DMS79 treated with DMSO at 0.1 percent for 48 hours (cell line): ENCODE results near the gene NTM.

ENCODE experiments used
- DNase-seq: peaks from one replicate; lab custom pipeline; 2025; lab: John Stamatoyannopoulos, UW

NTM gene

GRCh38 chr11:131770801-131771200 is 400.4 kb downstream of the NTM start:
- no peak for DNase-seq

- no peak for DNase-seq
These were observed 401.1 kb downstream of the NTM start for GRCh38 chr11:131771471-131771870.

GRCh38 chr11:131773626-131774025 is 403.2 kb downstream of the NTM start:
- no peak for DNase-seq

- no peak for DNase-seq
These were observed 405.8 kb downstream of the NTM start for GRCh38 chr11:131776211-131776610.

GRCh38 chr11:131785801-131786200 is 415.4 kb downstream of the NTM start:
- no peak for DNase-seq

GRCh38 chr11:131787119-131787518 is 416.7 kb downstream of the NTM start:
- no peak for DNase-seq

- no peak for DNase-seq
These were observed 420.2 kb downstream of the NTM start for GRCh38 chr11:131790586-131790985.

GRCh38 chr11:131792243-131792642 is 421.8 kb downstream of the NTM start:
- DNase-seq, result no peak

GRCh38 chr11:131796089-131796488 is 425.7 kb downstream of the NTM start:
- DNase-seq, result no peak

- no peak for DNase-seq
These were observed 426.1 kb downstream of the NTM start for GRCh38 chr11:131796541-131796940.

GRCh38 chr11:131800452-131800851 is 430.0 kb downstream of the NTM start:
- DNase-seq, result no peak

- no peak for DNase-seq
These were observed 432.2 kb downstream of the NTM start for GRCh38 chr11:131802440-131803115.

GRCh38 chr11:131807876-131808275 is 437.5 kb downstream of the NTM start:
- no peak for DNase-seq

GRCh38 chr11:131808470-131808869 is 438.1 kb downstream of the NTM start:
- no peak for DNase-seq

- DNase-seq, result no peak
These were observed 438.9 kb downstream of the NTM start for GRCh38 chr11:131809203-131809918.

GRCh38 chr11:131810541-131810940 is 440.1 kb downstream of the NTM start:
- DNase-seq, result no peak

- no peak for DNase-seq
These were observed 441.0 kb downstream of the NTM start for GRCh38 chr11:131811383-131811782.

- no peak for DNase-seq
These were observed 443.7 kb downstream of the NTM start for GRCh38 chr11:131814108-131814507.

- no peak for DNase-seq
These were observed 445.2 kb downstream of the NTM start for GRCh38 chr11:131815590-131815989.

GRCh38 chr11:131816051-131816450 is 445.6 kb downstream of the NTM start:
- no peak for DNase-seq

- DNase-seq, result no peak
These were observed 447.3 kb downstream of the NTM start for GRCh38 chr11:131817687-131818188.

- no peak for DNase-seq
These were observed 449.4 kb downstream of the NTM start for GRCh38 chr11:131819865-131820264.

- DNase-seq, result no peak
These were observed 452.1 kb downstream of the NTM start for GRCh38 chr11:131822506-131822905.

- DNase-seq, result peak; percentile 32
These were observed 453.4 kb downstream of the NTM start for GRCh38 chr11:131823772-131824171.
